T-helper 2 cell treated with Interferon-gamma antibody and Interleukin-4, amounts not matched to agents 5 μg/mL and 100 μg/mL, for 36 hours (primary cell): ENCODE measurements around the gene GNAZ.

Experiments
- DNase-seq: peaks from one replicate; pipeline ENCODE4 v3.0.0; 2021; ENCODE audit warnings: low spot score
- H3K27ac Mint-ChIP-seq: one replicate; pipeline ENCODE4 v1.8.0; 2021; ENCODE audit warnings: mild to moderate bottlenecking, mixed read lengths
- H3K27me3 Mint-ChIP-seq: one replicate; pipeline ENCODE4 v1.8.0; 2021; ENCODE audit warnings: low read depth, mixed read lengths
- H3K36me3 Mint-ChIP-seq: one replicate; pipeline ENCODE4 v1.8.0; 2021; ENCODE audit warnings: low read depth, mixed read lengths
- H3K4me1 Mint-ChIP-seq: one replicate; pipeline ENCODE4 v1.8.0; 2021; ENCODE audit warnings: low read depth, mixed read lengths
- H3K4me3 Mint-ChIP-seq: one replicate; pipeline ENCODE4 v1.8.0; 2022; ENCODE audit warnings: mild to moderate bottlenecking, moderate library complexity, mixed read lengths
- H3K9me3 Mint-ChIP-seq: one replicate; pipeline ENCODE4 v1.8.0; 2021; ENCODE audit warnings: mixed read lengths

The GNAZ gene

GRCh38 chr22:23104187-23104971, 34.1 kb downstream of the GNAZ start:
- DNase-seq, result no peak
- Mint-ChIP-seq H3K9me3 (no peaks in the 10 kb centered on the region), H3K27me3 (no peaks in the 10 kb centered on the region), H3K36me3 (no peaks in the 10 kb centered on the region), H3K4me1 (no peaks in the 10 kb centered on the region), H3K27ac (no peak overlapping the region), H3K4me3 (no peak overlapping the region)

DNA sequence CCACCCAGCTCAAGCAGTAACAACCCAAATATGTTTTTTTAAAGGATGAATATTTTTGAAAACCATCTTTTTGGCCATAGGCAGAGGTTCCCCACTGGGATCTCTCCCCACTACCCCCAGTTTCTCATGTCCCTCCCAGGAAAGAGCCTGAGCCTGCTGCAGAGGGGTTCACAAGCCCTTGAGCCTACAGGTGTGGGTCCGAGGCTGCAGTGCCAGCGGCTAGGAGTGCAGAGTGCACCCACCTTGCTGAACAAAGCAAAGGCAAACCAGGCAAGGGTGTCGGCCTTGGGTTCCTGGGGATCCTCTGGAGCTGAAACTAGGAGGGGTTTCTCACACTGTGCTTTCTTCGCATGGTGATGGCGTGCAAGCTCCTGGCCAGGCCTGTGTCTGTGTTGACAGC, 35.0 kb downstream of the GNAZ start:
- Mint-ChIP-seq H3K36me3 (no peaks in the 10 kb centered on the region), H3K9me3 (no peaks in the 10 kb centered on the region), H3K4me3 (no peak overlapping the region), H3K27ac (no peak overlapping the region), H3K27me3 (no peaks in the 10 kb centered on the region), H3K4me1 (no peaks in the 10 kb centered on the region)
- no peak for DNase-seq

DNA sequence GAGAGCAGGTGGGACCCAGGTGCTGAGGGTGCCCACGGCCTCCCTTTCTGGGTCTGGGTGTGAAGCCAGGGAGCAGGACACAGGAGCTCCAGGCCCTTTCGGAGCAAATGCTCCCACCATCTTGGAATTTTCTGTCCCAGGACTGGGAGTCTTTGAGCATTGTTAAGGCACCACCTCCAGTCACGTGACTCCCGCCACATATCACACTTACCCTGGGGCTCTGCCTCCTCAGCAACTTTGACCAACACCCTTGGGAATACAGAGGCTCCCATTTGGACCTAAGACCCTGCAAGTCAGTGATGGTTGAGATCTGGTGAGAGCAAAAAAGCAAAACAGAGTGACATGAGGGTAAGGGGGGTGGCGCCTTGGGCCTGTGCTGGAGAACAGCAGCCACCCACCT, 35.6 kb downstream of the GNAZ start:
- Mint-ChIP-seq H3K27ac (no peak overlapping the region), H3K4me1 (no peaks in the 10 kb centered on the region)

GRCh38 chr22:23106344-23106743, 36.0 kb downstream of the GNAZ start:
- no peak for DNase-seq
- no peak overlapping the region for H3K4me3 Mint-ChIP-seq
- no peaks in the 10 kb centered on the region for H3K4me1 Mint-ChIP-seq
- no peaks in the 10 kb centered on the region for H3K27me3 Mint-ChIP-seq
- no peaks in the 10 kb centered on the region for H3K9me3 Mint-ChIP-seq
- H3K27ac Mint-ChIP-seq, result no peak overlapping the region
- H3K36me3 Mint-ChIP-seq, result no peaks in the 10 kb centered on the region

More for the DNA sequence above, 35.6 kb downstream of the GNAZ start:
- DNase-seq, result no peak
- H3K9me3 Mint-ChIP-seq, result no peaks in the 10 kb centered on the region
- no peaks in the 10 kb centered on the region for H3K27me3 Mint-ChIP-seq
- no peaks in the 10 kb centered on the region for H3K36me3 Mint-ChIP-seq
- no peak overlapping the region for H3K4me3 Mint-ChIP-seq

DNA sequence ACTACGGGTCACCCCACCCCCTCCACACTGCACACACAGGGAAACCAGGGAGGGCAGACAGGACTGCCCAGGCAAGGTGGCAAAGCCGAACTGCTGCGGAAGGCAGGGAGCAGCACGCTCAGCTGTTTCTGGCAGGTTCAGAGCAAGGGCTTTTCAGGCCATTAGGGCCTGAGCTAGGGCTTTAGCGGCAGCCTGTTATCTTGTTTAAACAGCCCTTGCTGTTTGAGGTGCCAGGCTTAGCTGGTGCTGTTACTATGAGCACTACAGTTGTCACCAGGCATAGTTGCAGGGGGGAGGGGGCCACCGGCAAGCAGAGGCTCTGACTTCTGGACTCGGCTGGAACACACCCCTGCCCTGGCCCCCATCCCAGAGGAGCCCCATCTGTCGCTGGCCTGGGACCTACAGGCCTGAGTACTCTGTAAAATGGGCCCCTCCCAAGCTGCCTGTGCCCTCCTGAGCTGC, 36.6 kb downstream of the GNAZ start:
- H3K4me1 Mint-ChIP-seq, result no peaks in the 10 kb centered on the region
- no peak for DNase-seq
- no peak overlapping the region for H3K4me3 Mint-ChIP-seq
- H3K9me3 Mint-ChIP-seq, result no peaks in the 10 kb centered on the region
- no peaks in the 10 kb centered on the region for H3K27me3 Mint-ChIP-seq
- H3K27ac Mint-ChIP-seq, result no peak overlapping the region
- no peaks in the 10 kb centered on the region for H3K36me3 Mint-ChIP-seq

GRCh38 chr22:23107487-23108248, 37.3 kb downstream of the GNAZ start:
- Mint-ChIP-seq H3K4me3 (no peak overlapping the region), H3K27me3 (no peaks in the 10 kb centered on the region), H3K27ac (no peak overlapping the region), H3K36me3 (no peaks in the 10 kb centered on the region), H3K9me3 (no peaks in the 10 kb centered on the region), H3K4me1 (no peaks in the 10 kb centered on the region)
- no peak for DNase-seq

DNA sequence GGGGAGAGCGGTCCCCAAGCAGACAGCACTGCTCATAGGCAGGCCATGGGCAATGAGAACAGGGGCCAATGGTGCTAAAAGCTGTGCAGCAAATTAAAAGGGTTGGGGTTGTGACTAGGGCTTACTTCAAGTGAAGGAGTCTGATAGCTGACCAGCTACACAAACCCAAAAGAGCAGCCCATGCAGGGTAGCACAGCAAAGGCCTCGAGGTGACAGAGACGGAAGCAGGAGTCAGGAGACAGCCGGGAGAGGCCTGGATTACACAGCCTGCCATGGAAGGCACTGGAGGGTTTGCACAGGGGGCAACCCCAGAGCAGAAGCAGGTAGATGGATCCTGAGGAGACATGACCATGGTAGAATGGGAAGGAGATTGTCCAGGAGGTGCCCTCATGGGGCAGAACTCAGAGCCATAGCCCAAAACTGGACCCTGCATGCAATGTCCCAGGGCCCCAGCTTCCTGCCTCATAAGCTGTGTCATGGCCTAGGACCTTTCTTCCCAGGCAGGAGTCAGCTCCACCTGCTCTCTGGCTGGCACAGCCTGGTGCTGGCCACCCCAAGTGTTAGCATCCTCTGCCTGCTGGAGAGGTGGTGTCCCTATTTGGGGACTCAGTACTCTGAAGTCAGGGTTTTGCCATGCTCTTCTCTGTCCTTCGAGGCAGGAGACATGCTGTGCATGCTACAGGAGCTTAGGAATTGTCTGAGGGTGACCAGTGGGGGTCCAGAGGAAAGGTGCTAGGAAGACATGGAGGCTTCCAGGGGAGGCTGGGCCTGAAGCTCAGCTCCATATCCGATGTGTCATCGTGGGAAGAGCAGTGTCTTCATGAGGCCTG, 38.1 kb downstream of the GNAZ start:
- Mint-ChIP-seq H3K9me3 (no peaks in the 10 kb centered on the region), H3K4me1 (no peaks in the 10 kb centered on the region), H3K27ac (no peak overlapping the region), H3K36me3 (no peaks in the 10 kb centered on the region), H3K4me3 (no peak overlapping the region), H3K27me3 (no peaks in the 10 kb centered on the region)
- no peak for DNase-seq

DNA sequence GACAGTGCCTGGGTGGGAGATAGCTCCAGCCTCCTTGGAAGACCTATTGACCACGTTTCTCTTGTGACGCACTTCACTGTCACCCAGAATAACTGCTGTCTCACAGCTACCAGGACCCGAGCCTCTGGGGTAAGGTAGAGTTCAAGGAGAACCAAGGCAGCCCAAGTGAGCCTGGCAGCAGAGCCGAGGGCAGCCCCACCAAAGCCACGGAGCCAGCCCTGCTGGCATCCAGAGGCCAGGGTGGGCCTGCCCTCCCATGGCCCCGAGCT, 38.7 kb downstream of the GNAZ start:
- Mint-ChIP-seq H3K36me3 (no peaks in the 10 kb centered on the region), H3K4me1 (no peaks in the 10 kb centered on the region), H3K4me3 (no peak overlapping the region), H3K27ac (no peak overlapping the region), H3K27me3 (no peaks in the 10 kb centered on the region), H3K9me3 (no peaks in the 10 kb centered on the region)
- no peak for DNase-seq

DNA sequence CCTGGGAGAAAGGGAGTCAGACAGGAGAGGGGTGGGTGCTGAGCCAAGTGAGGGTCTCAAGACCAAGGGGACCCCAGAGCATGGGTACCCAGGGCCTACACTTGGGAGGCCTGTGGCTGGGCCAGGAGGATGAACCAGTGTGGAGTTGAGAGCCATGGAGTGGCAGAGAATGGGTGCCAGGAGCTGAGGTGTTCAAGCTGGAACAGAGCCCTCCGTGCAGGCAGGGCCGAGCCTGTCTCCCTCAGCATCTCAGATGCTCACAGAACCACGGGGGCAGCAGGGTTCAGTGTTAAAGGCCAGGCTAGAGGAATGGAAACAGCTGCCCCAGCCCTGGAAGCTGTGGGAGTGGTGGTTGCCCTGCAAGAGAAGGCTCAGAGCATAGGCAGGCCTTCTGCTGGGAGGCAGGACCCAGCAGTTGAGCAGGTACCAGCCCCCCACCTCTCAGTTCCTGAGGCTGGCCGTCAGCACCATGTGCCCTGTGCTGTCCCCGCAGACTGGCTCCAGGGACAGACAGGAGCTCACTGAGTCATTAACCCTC, 39.2 kb downstream of the GNAZ start:
- no peak for DNase-seq
- Mint-ChIP-seq H3K27ac (no peak overlapping the region), H3K27me3 (no peaks in the 10 kb centered on the region), H3K36me3 (no peaks in the 10 kb centered on the region), H3K9me3 (no peaks in the 10 kb centered on the region), H3K4me3 (no peak overlapping the region), H3K4me1 (no peaks in the 10 kb centered on the region)

DNA sequence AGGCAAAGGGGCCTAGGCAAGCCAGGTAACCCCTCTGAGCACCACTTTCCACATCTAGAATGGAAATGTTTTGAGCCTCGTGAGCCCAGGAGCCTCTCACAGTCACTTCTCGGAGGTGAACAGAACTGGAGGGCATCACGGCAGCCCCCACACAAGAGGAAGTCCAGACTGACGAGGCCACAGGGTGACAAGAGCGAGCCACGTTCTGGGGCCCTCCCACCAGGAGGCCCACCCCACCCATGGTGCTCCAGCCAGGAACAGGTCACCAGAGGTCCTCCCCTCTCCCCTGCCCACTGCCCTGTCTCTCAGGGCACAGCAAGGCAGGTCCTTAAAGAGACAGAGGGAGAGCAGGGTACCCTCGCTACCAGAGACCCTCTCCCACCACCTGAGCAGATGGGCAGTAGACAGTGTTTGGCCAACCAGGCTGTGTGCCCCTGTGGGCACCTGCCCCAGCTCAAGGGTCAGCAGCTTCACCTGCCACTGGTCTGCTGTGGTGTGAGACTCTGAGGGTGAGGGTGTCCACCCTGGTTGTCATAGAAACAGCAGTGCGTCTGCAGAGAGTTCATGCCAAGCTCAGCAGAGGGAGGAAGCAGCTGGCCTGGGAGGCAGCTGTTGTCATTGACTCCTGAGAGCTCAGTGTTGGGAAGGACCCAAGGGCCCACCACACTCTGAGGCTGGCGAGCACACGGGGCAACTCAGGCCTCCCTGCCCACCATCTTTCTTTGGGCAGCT, 40.0 kb downstream of the GNAZ start:
- H3K4me3 Mint-ChIP-seq, result no peak overlapping the region
- no peaks in the 10 kb centered on the region for H3K36me3 Mint-ChIP-seq
- no peaks in the 10 kb centered on the region for H3K4me1 Mint-ChIP-seq
- H3K9me3 Mint-ChIP-seq, result no peaks in the 10 kb centered on the region
- no peak for DNase-seq
- H3K27ac Mint-ChIP-seq, result no peak overlapping the region
- H3K27me3 Mint-ChIP-seq, result no peaks in the 10 kb centered on the region

- Mint-ChIP-seq H3K4me1 (no peaks in the 10 kb centered on the region), H3K4me3 (no peak overlapping the region), H3K36me3 (no peaks in the 10 kb centered on the region), H3K27ac (no peak overlapping the region), H3K27me3 (no peaks in the 10 kb centered on the region), H3K9me3 (no peaks in the 10 kb centered on the region)
- no peak for DNase-seq
These were observed 40.7 kb downstream of the GNAZ start for GRCh38 chr22:23110922-23111527.

DNA sequence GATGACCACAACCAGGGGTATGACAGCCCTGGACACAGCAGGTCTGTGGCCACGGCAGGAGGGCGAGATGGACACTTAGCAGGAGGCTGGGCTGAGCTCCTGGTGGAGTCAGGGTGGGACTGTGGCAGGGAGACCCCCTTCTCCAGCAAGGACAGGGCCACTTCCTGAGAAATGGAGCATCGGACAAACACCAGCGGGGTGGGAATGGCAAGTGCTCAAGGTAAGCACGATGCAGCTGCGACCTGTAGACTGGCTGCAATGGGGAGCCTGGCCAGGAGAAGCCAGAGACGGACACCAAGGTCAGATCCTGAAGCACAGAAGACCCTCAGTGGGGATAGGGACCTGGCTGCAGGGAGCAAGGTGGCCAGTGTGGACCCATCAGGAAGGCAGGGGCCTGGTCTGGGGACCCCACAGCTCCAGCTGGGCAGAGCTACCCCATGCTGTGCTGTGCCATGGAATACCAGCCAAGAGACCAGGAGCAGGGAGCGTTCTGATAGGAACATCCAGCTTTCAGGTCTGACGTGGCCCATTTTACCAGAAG, 42.2 kb downstream of the GNAZ start:
- H3K27ac Mint-ChIP-seq, result no peak overlapping the region
- H3K4me3 Mint-ChIP-seq, result no peak overlapping the region
- no peak for DNase-seq
- no peaks in the 10 kb centered on the region for H3K4me1 Mint-ChIP-seq
- no peaks in the 10 kb centered on the region for H3K9me3 Mint-ChIP-seq
- no peaks in the 10 kb centered on the region for H3K36me3 Mint-ChIP-seq
- H3K27me3 Mint-ChIP-seq, result no peaks in the 10 kb centered on the region
